HepG2 (cell line): ENCODE results near the gene ENDOD1. TPM values are rescaled to one million over a fixed set of nuclear protein-coding genes. Genes with fewer than 3 reads are reported as not detected.

ENCODE experiments used
- CREB1 ChIP-seq, 2 experiments: fragments of 450-650 bp in 1 of 2; IDR thresholded peaks; 2 replicates each; pipeline ENCODE4 v1.6.1; 2016 to 2017; ENCODE audit warnings: control low read depth in 1 of 2, mild to moderate bottlenecking in 1 of 2, missing compliant biosample characterization in 1 of 2, missing genetic modification characterization in 1 of 2
- ELF1 ChIP-seq: sonication (generic); formaldehyde crosslinking; IDR thresholded peaks from 2 replicates; pipeline ENCODE4 v1.4.0; 2020; ENCODE audit warnings: missing genetic modification reagents
- HIVEP1 ChIP-seq: sonication (generic); formaldehyde crosslinking; IDR thresholded peaks from 2 replicates; pipeline ENCODE4 v1.4.0; 2020; ENCODE audit warnings: mild to moderate bottlenecking, missing genetic modification reagents
- KLF12 ChIP-seq: sonication (generic); formaldehyde crosslinking; IDR thresholded peaks from 2 replicates; pipeline ENCODE4 v1.4.0; 2020; ENCODE audit warnings: missing genetic modification reagents, borderline replicate concordance
- MAZ ChIP-seq, 2 experiments: sonication (generic) in 1 of 2; formaldehyde crosslinking in 1 of 2; IDR thresholded peaks; 2 replicates each; pipeline versions ENCODE4 v1.5.0 to v1.6.1; 2012 to 2020; ENCODE audit warnings: low read depth in 2 of 2, mild to moderate bottlenecking in 2 of 2, borderline replicate concordance in 1 of 2, improper control_type of control experiment in 1 of 2, low read length in 1 of 2, missing genetic modification reagents in 1 of 2, moderate library complexity in 1 of 2
- MYPOP ChIP-seq: sonication (generic); formaldehyde crosslinking; IDR thresholded peaks from 2 replicates; pipeline ENCODE4 v1.8.1; 2023; ENCODE audit warnings: mild to moderate bottlenecking, moderate library complexity, missing genetic modification reagents
- NCOR1 ChIP-seq: fragments of 200-600 bp; sonication (generic); IDR thresholded peaks from 2 replicates; pipeline ENCODE4 v1.7.0; 2017; ENCODE audit warnings: antibody characterized with exemption, low read length, borderline replicate concordance
- NFE2L2 ChIP-seq: fragments of 150-350 bp; IDR thresholded peaks from 2 replicates; pipeline ENCODE4 v1.6.1; 2014; ENCODE audit warnings: low read length
- NFKB2 ChIP-seq: sonication (generic); formaldehyde crosslinking; IDR thresholded peaks from 2 replicates; pipeline ENCODE4 v1.4.0; 2020; ENCODE audit warnings: missing genetic modification reagents, borderline replicate concordance
- NFYC ChIP-seq: IDR thresholded peaks from 2 replicates; pipeline ENCODE4 v1.6.1; 2016; ENCODE audit warnings: missing genetic modification reagents, missing compliant biosample characterization
- NR2F6 ChIP-seq, 2 experiments: IDR thresholded peaks; 2 replicates each; pipeline ENCODE4 v1.6.1; 2016; ENCODE audit warnings: antibody characterized with exemption in 1 of 2, mild to moderate bottlenecking in 1 of 2
- SMYD3 ChIP-seq: sonication (generic); formaldehyde crosslinking; IDR thresholded peaks from 2 replicates; pipeline ENCODE4 v1.8.1; 2023; ENCODE audit warnings: mild to moderate bottlenecking, missing genetic modification reagents
- TERF1 ChIP-seq: sonication (generic); formaldehyde crosslinking; IDR thresholded peaks from 2 replicates; pipeline ENCODE4 v1.8.0; 2022; ENCODE audit warnings: mild to moderate bottlenecking, missing genetic modification reagents, moderate library complexity
- ZNF33A ChIP-seq: sonication (generic); formaldehyde crosslinking; IDR thresholded peaks from 2 replicates; pipeline ENCODE4 v1.5.1; 2020; ENCODE audit warnings: missing genetic modification reagents, mild to moderate bottlenecking, moderate library complexity, borderline replicate concordance
- ZNF468 ChIP-seq: sonication (generic); formaldehyde crosslinking; IDR thresholded peaks from 2 replicates; pipeline ENCODE4 v1.8.0; 2022; ENCODE audit warnings: mild to moderate bottlenecking, moderate library complexity, missing genetic modification reagents
- ZNF784 ChIP-seq: sonication (generic); formaldehyde crosslinking; IDR thresholded peaks from 2 replicates; pipeline ENCODE4 v1.5.1; 2020; ENCODE audit warnings: missing genetic modification reagents, mild to moderate bottlenecking, borderline replicate concordance
- polyA plus RNA-seq, 8 experiments: library from polyadenylated mRNA; depleted of rRNA in 3 of 8; stranded (reverse) in 7 of 8; unstranded in 1 of 8; fragments of >200 nt; fragmentation: Illumina TruSeq in 4 of 8; extraction: Trizol in 4 of 8; gene quantifications; 2 replicates each; pipeline versions ENCODE4 v1.2.1 to v1.2.3, GENCODE V29; 2011 to 2016; ENCODE audit warnings: low read depth in 4 of 8, missing spikeins in 1 of 8, mixed read lengths in 1 of 8; ENCODE audit not compliant: insufficient read depth in 1 of 8
- total RNA-seq, 5 experiments: library from RNA; depleted of rRNA; stranded (reverse); fragments of >200 nt; fragmentation: Illumina TruSeq; extraction: Trizol; gene quantifications; 2 replicates each; pipeline ENCODE4 v1.2.3, GENCODE V29; 2016; ENCODE audit warnings: low read depth in 1 of 5
- TF ChIP-seq, protein P1 (sequence below): sonication (generic); formaldehyde crosslinking; IDR thresholded peaks from 2 replicates; pipeline ENCODE4 v1.8.0; 2022; ENCODE audit warnings: missing genetic modification reagents, mild to moderate bottlenecking, moderate library complexity, borderline replicate concordance
- TF ChIP-seq, protein P2 (sequence below): sonication (generic); formaldehyde crosslinking; IDR thresholded peaks from 2 replicates; pipeline ENCODE4 v1.8.0; 2022; ENCODE audit warnings: mild to moderate bottlenecking, missing genetic modification reagents; ENCODE audit not compliant: insufficient replicate concordance
- TF ChIP-seq, protein P3 (sequence below): sonication (generic); formaldehyde crosslinking; IDR thresholded peaks from 2 replicates; pipeline ENCODE4 v1.4.0; 2020; ENCODE audit warnings: mild to moderate bottlenecking, low read depth, missing genetic modification reagents

ENDOD1 gene
- total and polyA plus RNA-seq, 2 of the 13 experiments (the other 11 are each of a cell fraction or from before 2014, with no cell fraction given), result 2.0 to 6.8 TPM

DNA sequence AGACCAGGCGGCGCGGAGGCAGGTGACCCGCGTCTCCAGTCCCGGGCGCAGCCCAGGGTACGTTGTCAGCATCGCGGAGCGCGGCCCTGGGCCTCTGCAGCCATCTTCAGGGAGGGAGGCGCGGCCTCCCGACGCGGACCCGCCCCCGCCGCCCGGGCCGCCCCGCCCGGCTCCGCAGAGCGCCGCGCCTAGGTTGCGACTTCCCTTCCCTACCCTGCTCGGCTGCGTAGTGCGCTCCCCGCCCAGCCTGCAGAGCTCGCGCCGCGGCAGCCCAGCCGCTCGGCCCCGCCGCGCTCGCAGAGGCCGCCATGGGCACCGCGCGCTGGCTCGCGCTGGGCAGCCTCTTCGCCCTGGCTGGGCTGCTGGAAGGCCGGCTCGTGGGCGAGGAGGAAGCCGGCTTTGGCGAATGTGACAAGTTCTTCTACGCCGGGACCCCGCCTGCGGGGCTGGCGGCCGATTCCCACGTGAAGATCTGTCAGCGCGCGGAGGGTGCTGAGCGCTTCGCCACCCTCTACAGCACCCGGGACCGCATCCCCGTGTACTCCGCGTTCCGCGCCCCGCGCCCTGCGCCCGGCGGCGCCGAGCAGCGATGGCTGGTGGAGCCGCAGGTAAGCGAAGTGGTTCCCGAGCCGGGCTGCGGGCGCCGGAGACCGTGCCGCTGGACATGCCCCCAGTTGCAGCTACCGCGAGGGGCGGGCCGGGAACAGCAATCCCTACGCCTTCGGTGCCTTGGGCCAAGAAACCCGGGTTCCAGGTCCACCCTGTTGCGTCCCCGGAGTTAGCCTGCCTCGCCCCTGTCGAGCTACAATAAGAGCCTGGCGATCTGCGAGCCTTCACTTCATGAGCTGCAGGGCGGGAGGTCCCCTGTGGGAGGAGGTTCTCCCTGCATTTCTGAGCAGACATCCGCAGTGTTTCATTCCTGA is at the start of gene ENDOD1 (continued):
- TF ChIP-seq, protein P1, sequence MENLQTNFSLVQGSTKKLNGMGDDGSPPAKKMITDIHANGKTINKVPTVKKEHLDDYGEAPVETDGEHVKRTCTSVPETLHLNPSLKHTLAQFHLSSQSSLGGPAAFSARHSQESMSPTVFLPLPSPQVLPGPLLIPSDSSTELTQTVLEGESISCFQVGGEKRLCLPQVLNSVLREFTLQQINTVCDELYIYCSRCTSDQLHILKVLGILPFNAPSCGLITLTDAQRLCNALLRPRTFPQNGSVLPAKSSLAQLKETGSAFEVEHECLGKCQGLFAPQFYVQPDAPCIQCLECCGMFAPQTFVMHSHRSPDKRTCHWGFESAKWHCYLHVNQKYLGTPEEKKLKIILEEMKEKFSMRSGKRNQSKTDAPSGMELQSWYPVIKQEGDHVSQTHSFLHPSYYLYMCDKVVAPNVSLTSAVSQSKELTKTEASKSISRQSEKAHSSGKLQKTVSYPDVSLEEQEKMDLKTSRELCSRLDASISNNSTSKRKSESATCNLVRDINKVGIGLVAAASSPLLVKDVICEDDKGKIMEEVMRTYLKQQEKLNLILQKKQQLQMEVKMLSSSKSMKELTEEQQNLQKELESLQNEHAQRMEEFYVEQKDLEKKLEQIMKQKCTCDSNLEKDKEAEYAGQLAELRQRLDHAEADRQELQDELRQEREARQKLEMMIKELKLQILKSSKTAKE, result no peak
- TF ChIP-seq KLF12 (CRISPR knock-in tag) (no peak), NCOR1 (no peak), CREB1 (IDR thresholded peaks at IDR 0.05) (no peak), CREB1 (CRISPR knock-in tag; IDR thresholded peaks at IDR 0.05) (no peak), NFKB2 (CRISPR knock-in tag) (no peak), ZNF784 (no peak), MYPOP (peak; percentile 82), HIVEP1 (CRISPR knock-in tag) (no peak), ZNF33A (no peak), ZNF468 (no peak), NFYC (CRISPR knock-in tag) (no peak), NFE2L2 (no peak), ELF1 (CRISPR knock-in tag) (no peak), TERF1 (no peak), NR2F6 (IDR thresholded peaks at IDR 0.05) (no peak), NR2F6 (CRISPR knock-in tag; IDR thresholded peaks at IDR 0.05) (no peak), MAZ (IDR thresholded peaks at IDR 0.05; ENCODE audit: borderline replicate concordance, low read depth, low read length) (no peak), MAZ (CRISPR knock-in tag; IDR thresholded peaks at IDR 0.05; ENCODE audit: low read depth) (peak; percentile 73), SMYD3 (CRISPR knock-in tag) (no peak)
- TF ChIP-seq, protein P2, sequence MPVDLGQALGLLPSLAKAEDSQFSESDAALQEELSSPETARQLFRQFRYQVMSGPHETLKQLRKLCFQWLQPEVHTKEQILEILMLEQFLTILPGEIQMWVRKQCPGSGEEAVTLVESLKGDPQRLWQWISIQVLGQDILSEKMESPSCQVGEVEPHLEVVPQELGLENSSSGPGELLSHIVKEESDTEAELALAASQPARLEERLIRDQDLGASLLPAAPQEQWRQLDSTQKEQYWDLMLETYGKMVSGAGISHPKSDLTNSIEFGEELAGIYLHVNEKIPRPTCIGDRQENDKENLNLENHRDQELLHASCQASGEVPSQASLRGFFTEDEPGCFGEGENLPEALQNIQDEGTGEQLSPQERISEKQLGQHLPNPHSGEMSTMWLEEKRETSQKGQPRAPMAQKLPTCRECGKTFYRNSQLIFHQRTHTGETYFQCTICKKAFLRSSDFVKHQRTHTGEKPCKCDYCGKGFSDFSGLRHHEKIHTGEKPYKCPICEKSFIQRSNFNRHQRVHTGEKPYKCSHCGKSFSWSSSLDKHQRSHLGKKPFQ (CRISPR knock-in tag), result no peak
- TF ChIP-seq, protein P3, sequence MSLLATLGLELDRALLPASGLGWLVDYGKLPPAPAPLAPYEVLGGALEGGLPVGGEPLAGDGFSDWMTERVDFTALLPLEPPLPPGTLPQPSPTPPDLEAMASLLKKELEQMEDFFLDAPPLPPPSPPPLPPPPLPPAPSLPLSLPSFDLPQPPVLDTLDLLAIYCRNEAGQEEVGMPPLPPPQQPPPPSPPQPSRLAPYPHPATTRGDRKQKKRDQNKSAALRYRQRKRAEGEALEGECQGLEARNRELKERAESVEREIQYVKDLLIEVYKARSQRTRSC (CRISPR knock-in tag), result no peak
